ENCODE results near the gene CRACR2A.

Gene CRACR2A

DNA sequence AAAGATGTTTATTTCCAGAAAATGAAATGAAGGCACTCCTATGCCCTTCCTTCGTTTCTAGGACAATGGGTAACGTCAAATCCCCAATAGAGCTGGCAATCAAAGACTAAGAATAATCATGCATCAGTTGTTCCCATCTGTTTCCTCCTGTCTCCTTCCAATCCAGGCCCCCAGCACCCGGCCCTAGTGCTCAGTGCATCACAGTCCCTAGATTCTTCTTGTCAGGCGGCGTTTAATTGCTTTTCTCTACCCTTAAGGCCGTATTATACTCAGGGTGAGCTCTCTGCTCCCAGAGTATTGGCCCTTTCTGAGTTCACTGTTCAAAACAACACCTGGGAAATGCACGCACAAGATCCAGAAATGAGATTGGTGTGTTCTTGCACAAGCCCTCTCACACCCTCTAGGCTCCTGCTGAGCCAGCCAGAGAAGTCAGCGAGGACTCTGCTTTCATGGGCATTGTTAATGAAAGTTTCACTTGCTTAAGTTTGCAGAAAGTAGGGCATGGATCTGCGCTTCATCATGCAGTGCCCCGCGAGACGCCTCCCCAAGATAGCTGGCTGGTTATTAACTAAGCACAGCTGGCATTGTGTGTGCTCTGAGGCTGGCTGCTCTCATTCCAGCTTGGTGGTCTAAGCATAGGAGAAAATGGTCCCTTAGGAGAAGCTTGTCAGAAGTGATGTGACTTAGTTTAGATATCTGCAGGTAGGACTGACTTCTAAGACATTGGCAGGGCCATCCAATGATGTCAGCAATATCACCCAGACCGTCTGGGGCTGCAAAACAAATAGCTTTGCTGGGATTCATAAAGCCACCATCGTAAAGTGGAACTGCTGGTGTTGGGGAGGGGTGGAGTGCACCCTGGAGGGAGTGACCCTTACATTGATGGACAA, 28.7 kb downstream of the CRACR2A start:
- DNase-seq = no peak

DNA sequence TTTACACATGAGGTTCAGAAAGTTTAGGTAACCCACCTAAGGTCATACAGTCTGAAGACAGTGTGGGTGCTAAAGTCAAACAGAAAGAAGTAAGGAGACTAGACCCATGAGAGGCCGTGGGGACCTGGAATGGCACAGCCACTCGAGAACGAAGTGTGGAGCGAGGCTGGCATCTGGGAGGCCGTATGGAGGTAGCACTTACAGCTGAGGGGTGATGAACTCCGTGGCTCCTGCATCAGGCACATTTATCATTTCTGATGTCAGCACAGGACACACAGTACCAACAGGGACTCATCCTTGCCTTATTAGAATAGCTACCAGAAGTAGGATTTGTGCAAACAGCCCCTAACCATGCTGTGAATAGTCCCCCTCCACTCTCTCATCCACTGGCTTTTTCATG, 30.5 kb downstream of the CRACR2A start:
- no peak for DNase-seq

DNA sequence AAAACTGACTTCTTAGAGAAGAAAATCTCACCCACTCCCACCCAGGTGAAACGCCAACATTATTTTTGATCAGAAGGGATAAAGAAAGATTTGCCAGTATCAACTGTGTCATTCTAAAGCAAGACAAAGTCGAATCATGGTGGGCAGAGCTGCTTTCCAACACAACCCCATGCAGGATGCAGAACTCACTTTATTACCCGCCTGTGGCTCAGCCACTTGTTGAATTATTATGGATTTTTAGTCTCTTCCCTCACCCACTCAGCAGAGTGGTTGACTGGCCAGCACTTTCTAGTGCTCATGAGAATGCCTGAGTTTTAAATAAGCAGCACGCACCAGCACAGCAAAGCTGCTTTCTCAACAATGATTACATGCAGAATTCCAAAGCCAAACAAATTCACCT, 32.1 kb downstream of the CRACR2A start:
- DNase-seq = no peak

DNA sequence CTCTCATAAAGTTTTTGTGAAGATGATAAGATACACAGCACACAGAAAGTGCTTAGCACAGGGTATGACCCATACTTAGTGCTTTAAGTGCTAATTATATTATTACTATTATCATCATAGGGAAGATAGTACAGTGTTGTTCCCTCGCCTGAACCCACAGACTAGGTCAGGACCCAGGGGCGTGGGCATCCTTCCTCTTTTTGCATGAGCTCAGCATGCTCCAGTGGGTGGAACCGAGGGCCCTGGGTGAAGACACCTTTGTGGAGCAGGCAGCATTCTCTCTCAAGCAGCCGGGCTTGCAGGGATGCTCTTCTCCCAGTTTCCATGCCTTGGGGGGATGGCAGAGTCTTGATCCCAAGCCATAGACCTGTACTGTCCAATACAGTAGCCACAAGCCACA, 34.8 kb downstream of the CRACR2A start:
- DNase-seq = no peak

DNA sequence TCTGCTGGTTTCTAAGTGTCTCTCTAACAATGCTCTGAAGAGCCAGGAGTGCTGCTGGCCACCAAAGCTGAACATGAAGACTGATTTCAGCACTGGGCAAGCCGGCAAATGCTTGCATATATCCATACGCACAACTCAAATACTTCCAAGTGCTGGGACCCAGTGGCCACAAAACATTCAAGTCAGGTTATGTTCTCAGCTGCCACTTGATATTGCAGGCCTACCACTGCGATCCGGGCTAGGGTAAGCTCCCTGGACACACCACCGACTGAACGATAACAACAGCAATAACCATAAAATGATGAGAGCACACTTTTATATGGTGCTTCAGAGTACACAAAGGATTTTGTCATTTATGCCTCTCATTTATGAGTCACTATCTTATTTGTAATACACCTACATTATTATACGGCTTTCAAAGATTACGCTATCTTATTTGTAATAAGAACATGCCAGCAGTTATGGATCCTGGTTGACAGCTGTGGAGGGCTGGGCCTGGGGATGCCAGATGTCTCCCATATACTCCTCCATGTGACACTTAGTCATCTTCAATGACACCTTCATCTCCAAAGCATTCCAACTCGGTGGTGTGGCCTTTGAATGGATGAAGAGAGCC, 35.5 kb downstream of the CRACR2A start:
- no peak for DNase-seq

DNA sequence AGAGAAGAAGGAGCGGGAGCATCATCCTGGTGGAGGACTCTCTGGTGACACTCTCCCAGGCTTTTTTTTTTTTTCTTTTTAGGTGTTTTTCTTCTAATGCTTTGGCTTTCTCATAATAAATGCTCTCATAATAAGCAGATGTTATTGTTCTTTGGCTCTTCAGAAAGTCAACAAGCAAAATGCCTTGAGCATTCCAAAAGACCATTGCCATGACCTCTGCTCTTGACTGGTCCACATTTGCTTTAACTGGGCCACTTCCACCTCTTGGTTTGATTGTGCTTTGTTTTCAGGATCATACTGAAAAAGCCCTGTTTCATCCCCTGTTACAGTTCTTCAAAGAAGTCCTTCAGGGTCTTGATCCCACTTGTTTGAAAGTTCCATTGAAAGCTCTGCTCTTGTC, 36.9 kb downstream of the CRACR2A start:
- DNase-seq = no peak

DNA sequence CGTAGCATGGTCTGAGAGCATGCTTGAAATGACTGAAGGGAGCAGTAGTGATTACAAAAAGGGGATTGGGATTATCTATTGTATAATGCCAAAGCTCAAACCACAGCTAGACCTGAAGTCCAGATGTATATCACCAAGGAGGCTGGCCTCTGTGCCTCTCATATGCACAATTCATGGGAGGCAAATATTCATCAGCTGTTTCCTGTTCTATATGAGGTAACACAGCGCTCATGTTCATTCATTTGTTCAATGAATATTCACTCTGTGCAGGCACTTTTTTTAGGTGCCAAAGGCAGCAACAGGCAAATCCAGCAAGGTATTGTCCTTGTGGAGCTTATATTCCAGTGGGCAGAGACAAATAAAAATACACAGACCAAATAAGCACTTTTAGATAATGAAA, 39.0 kb downstream of the CRACR2A start:
- no peak for DNase-seq

DNA sequence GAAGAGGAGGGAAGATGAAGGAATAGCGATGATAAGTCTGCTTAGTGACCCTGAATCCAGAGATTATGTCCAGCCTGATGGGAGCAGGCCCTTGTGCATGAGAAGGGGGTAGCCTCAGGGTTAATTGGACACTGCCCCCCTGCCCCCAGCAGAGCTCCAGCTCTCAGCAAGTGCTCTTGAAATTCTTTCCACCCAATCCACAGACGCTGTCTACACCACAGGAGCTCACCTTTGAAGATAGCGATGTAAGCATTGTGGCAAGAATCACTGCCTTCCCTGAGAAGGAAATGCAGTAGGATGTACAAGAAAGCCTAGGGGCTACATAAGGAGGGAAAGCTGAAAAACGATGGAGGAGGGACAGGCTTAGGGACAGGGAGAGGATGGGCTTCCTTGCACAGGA, 39.4 kb downstream of the CRACR2A start:
- no peak for DNase-seq

DNA sequence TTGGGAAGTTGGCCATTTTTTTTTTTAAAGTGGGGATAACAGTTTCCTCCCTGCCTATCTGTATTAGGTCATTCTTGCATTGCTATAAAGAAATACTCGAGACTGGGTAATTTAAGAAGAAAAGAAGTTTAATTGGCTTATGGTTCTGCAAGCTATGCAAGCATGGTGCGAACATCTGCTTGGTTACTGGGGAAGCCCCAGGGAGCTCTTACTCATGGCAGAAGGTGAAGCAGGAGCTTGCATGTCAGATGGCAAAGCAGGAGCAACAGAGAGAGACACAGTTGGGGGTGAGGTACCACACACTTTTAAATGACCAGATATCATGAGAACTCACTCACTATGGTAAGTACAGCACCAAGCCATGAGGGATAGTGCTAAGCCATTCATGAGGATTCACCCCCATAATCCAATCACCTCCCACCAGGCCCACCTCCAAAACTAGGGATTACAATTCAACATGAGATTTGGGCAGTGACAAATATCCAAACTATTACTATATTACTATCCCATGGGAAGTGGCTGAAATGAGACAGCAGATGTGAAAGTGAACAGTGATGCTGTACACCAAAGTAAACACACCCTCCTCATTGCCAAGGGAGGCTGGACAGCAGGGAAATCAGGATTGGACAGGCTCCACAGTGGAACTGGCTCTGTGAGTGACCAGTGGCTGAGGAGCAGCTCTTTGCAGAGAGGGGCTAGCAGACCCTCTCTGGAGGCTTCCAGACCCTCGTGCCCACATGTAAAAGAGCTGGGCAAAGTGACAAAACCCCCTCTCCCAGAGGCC, 40.5 kb downstream of the CRACR2A start:
- DNase-seq = no peak

DNA sequence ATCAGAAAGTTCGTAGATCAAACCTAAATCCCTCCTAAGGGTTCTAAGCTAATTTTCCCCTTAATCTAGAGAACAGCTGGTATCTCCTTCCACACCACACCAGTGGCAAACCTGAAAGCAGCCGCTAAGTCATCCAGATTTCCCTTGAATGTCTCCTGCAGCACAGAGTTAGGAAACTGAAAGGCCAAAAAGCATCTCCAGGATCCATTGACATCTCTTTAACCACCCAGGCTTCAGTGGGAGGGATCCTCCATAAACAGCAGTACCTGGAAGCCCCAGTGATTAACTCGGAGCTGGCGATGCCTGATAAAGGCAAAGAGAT, 47.6 kb downstream of the CRACR2A start:
- no peak for DNase-seq

DNA sequence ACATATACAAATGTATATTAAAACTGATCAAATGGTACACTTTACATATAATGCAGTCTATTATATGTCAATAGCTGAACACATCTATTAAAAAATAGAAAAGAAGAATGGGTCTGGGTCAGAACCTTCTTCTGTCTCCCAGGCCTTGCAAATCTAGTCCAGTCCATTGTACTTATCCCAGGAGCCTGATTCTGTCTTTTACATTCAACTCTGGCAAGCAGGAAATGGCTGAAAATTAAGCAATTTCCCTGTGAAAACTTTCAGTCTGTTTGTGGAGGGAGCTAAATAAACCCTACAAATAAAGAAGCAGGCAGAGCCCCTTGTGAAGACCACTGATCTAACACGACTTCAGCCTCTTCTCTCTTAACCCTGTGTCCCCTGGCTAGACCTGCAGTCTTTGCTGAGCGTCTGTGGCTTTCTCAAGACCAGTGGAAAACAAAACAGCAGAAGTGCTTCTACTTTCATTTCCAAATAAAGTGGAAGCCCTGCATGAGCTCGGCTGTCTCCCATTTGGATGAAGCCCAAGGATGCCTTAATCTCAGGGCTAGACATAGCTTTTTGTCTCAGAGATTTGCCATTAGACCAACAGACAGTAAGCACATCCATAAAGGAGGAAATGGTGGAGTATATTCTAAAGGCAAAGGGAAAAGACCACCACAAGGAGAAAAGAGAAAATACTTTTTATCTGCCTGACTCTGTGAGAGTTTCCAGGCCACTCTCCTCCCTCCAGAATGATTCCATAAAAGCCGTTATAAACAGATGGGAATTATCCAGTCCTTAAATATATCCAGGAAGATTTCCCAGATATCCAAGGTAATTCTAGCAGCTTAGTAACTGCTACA, 48.2 kb downstream of the CRACR2A start:
- no peak for DNase-seq

DNA sequence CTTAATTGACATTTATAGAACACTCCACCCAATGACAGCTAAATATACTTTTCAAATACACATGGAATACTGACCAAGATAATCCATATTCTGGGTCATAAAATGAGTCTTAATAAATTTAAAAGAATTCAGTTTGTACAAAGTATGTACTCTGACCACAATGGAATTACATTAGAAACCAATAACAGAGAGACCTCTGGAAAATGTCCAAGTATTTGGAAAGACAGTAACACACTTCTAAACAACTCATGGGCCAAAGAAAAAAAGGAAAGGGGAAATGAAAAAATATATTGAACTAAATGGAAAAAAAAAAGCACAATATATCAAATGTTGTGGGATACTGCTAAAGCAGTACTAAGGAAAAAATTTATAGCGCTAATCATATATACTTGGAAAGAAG, 52.0 kb downstream of the CRACR2A start:
- no peak for DNase-seq

DNA sequence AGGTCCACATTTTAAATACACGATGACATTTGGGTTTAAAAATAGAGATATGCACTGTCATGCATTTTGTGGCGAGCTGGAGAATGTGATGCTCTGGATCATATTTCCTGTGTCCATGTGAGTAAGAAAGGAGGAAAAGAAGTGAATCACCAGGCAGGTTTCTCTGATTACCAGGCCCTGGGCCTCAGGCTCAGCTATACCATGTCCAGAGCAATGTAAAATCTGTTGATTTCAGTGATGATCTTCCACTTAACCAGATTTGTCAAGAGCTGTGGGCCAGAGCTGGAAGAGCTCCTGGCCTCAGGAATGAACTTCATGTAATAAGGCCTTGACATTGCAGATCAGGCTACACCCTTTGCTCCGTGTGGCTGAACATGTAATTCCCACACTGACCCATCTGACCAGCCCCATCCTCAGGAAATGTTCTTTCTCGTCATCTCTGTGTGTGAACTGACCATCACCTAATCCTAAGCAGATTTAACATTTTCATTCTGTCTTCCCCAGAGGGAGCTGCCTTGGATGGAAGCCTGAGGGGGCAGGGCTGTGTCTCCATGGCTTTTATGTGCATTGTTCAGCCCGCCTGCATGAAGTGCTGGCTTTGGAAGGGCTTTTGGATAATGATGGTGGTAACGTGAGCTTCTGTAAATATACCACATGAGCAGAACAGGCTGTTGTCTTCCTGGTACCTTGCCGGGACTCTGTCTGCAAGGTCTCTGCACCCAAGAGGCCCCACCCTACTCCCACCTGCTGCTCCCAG, 54.5 kb downstream of the CRACR2A start:
- no peak for DNase-seq

DNA sequence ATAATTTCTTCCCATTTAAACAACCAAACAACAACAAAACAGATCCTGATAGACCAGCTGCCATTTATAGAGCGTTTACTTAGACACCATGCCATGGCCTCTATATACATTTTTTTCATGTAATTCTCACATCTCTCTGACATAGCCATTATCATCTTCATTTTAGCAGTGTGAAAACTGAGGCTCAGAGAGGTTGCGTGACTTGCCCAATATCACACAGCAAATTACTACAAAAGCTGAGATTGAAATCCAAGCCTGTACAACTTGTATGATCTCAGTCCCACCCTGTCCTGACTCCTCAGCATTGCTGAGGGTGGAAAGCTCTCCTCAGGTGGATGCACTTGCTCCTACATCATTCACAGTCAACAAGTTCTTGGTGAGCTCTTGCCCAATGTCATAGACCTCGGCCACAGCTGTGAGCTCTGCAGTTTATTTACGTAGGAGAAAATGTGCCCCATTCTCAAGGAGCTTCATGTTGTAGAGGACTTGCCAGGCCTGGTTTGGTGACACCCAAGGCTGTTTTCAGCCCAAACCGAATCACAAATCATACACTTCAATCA, 55.5 kb downstream of the CRACR2A start:
- no peak for DNase-seq

DNA sequence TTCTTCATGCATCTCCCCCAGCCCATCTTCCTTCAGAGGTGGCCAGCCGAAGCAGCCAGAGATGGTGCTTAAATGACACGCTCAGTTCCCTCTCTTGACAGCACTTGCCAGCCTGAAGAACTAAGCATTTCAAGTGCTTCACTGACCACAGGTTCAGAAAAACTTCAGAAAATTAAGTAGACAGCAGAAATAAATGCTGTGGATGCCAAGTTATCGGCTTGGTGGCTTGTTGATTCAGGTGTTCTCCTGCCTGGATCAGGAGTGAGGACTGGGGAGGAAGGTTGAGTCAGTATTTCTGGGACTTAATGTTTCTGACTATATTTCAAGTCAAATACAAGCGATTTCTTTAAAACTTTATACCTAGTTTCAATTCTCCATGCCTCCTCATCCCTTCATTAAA, 58.2 kb downstream of the CRACR2A start:
- no peak for DNase-seq

DNA sequence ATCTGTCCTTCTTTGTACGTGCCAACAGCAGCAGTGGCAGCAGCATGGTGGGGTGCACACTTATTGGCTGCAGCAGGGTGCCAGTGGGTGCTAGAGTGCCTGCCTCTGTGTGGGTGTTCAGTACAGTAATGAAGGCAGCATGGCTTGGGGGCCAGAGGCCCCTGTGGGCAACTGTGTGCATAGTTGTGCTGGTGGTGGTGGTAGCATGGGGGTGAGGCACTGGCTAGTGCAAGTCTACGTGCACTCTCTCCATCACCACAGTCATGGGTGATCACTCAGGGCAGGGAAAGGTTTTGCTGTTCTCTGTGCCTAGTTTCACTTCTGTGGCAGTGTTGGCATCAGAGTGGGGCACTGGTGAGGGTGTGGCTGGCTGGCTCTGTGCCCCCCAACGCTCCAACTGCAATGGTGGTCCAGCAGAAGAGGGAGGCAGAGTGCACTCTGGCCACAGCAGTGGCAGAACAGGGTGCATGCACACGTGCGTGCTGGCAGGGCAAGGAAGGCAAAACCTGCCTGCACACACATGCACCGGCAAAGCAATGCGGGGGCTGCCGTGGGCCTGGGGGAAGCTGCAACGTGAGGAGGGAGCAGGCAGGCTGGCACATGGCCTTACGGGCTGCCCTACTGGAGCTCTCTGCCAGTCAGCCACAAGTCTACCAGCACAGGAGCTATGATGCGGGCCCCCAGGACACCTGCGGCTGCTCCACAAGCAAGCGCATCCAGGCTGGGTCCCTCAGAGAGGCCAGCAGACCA, 60.1 kb downstream of the CRACR2A start:
- DNase-seq = no peak

DNA sequence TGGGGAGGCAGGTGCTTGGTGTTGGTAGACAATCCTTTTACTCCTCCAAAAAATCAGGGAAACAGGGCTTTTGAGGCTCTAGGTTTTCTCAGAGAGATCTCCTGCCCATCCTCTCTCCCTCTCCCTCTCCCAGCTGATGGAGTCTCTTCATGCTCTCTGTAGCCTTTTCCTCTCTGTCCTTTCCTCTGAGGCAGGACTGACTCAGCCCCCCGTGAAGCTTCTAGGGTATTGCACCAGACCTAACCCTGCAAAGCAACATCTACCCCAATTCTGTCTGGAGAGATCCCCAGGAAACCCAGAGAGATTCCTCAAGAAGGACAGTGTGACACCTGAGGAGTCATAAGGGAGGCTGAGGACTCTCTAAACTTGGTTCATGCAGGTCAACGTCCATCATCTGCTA, 66.4 kb downstream of the CRACR2A start:
- no peak for DNase-seq

DNA sequence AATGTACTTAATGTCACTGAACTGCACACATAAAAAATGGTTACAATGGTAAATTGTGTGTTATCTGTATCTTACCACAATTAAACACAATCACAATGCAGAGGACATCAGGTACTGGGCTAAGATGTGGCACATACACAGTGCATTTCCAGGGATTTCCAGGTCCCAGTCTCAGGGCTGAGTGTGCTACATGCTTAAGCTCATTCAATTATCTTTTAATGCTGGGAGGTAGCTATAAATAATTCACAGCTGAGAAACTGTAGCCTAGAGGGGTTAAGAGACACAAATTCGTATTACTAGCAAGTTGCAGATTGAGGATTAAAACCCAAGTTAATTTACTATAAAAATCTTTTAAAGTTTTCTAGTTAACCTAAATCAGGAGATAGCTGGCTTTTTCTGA, 67.1 kb downstream of the CRACR2A start:
- no peak for DNase-seq

DNA sequence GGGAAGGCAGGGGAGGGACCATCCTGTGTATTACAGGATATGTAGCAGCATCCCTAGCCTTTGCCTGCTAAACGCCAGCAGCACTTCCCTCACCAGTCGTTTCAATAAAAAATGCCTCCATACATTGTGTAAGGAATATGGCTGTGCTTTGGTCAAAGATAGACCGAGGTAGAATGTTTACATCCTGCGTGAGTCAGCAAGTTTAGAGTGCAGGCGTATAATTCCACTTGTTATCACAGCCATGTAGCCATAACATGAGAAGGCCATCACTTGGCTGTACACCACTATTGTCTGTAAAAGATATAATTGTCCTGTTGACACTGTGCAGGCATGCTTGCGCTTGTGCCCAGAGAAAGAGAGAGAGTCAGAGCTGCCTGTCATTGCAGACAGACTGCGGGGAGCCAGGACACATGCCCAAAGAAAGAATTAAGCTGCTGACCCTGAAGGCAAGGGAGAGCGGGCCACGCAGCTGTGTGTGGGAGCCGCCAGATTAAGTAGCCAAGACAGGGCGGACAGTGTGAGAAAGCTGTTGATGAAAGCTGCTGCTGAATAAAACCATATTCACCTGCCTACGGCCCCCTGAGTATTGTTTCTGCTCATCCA, 68.4 kb downstream of the CRACR2A start:
- no peak for DNase-seq

DNA sequence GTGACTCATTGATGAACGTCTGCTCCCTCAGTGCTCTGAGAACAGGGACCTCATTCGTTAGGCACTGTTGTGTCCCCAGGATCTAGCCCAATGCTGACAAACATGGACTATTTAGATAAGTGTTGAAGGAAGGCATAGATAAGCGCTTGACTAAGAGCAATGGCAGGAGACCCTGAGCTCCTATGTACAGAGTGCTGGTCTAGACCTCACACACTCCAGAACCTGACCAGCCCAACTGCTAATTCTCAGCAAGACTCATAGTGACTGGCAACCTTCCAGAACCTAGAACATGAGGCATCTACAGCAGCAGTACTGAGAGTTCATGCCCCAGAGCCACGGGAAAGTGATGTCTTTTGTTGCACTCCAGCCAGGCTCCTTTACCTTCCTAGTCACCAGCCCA, 69.2 kb downstream of the CRACR2A start:
- no peak for DNase-seq

DNA sequence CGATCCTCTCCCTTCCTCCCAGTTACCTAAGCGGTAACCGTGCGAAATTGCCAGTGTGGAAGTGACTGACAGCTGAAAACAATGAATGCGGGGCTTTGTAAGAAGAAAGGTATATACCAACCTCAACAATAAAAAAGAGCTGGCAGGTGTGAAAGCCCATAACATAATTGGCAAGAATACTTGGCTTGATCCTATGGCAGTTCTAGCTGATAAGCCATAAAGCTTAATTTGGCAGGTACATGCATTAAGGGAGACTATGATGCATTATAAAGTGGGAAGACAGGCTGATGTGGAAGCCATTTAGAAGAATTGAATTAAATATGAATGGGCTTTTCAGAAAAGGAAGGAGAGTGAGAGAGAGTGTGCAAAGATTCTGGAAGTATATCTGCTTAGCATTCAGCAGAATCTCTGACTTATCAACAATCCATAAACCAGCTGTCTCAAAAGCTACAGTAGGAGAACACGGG, 71.3 kb downstream of the CRACR2A start:
- DNase-seq = no peak

Measured in cortex of kidney (tissue), 1 donor.